Measurements from ENCODE around the gene RNF112.

The RNF112 gene

DNA sequence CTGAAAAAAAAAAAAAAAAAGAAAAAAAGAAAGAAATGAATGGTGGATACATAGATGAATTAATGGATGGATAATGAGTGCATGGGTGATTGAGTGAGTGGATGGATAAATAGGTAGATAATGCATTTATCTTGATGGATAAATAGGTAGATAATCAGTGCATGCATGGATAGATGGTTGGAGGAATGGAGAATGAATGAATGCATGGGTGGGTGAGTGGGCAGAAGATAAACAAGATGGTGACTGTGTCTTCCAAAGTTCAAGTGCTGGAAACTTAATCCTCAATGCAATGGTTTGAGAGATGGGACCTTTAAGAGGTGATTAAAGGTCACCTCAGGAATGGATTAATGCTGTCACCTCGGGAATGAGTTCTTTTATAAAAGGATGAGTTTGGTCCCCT is 6.8 kb upstream of the RNF112 start:
- TF ChIP-seq CTCF (IDR thresholded peaks at IDR 0.05; ENCODE audit: low read depth, low read length, missing control alignments), result no peak
- H3K27ac ChIP-seq, result no peak overlapping the region
- in situ Hi-C loops (cut with HindIII; ENCODE audit: low pct_ligation_motif_present, low sequenced_read_pairs), result no loop called here

DNA sequence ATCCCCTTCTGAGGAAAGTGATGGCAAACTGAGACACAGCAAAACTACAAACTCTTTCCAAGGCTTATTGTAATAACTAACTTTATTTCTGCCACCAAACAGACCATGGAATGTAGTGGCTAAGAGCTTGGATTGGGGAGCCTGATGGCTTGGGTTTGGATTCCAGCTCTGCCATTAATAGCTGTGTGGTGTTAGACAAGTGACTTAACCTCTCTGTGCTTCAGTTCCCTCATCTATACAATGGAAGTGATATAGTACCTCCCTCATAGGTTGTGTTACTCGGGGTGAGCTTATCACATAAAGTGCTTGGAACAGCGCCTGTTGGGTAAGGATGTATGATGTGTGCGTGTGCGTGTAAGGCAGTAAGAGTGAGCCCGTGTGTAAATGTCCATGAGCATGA is 5.9 kb upstream of the RNF112 start:
- no peak overlapping the region for H3K27ac ChIP-seq
- TF ChIP-seq CTCF (IDR thresholded peaks at IDR 0.05; ENCODE audit: low read depth, low read length, missing control alignments), result no peak
- DNase-seq, result no peak
- in situ Hi-C loops (cut with HindIII; ENCODE audit: low pct_ligation_motif_present, low sequenced_read_pairs), result no loop called here
- no peaks in the 10 kb centered on the region for H3K27me3 ChIP-seq (replicated peaks)
- no peak overlapping the region for H3K4me3 ChIP-seq (ENCODE audit: low read depth, low read length)
- H3K36me3 ChIP-seq (replicated peaks), result no peaks in the 10 kb centered on the region

More for the DNA sequence above, 6.8 kb upstream of the RNF112 start:
- DNase-seq, result no peak
- Histone ChIP-seq H3K36me3 (replicated peaks) (no peaks in the 10 kb centered on the region), H3K4me3 (ENCODE audit: low read depth, low read length) (no peak overlapping the region), H3K27me3 (replicated peaks) (no peaks in the 10 kb centered on the region)

- no peaks in the 10 kb centered on the region for H3K36me3 ChIP-seq (replicated peaks)
- no peak overlapping the region for H3K27ac ChIP-seq
- in situ Hi-C loops (cut with HindIII; ENCODE audit: low pct_ligation_motif_present, low sequenced_read_pairs), result no loop called here
- TF ChIP-seq CTCF (IDR thresholded peaks at IDR 0.05; ENCODE audit: low read depth, low read length, missing control alignments), result no peak
- H3K27me3 ChIP-seq (replicated peaks), result peaks cover 2% of the 10 kb centered on the region
- no peak for DNase-seq
- H3K4me3 ChIP-seq (ENCODE audit: low read depth, low read length), result no peak overlapping the region
Measured at GRCh38 chr17:19407601-19408345, 3.3 kb upstream of the RNF112 start.

GRCh38 chr17:19408346-19408710 is 2.7 kb upstream of the RNF112 start:
- TF ChIP-seq CTCF (IDR thresholded peaks at IDR 0.05; ENCODE audit: low read depth, low read length, missing control alignments), result no peak
- in situ Hi-C loops (cut with HindIII; ENCODE audit: low pct_ligation_motif_present, low sequenced_read_pairs), result no loop called here
- Histone ChIP-seq H3K27ac (no peak overlapping the region), H3K36me3 (replicated peaks) (no peaks in the 10 kb centered on the region), H3K4me3 (ENCODE audit: low read depth, low read length) (no peak overlapping the region), H3K27me3 (replicated peaks) (peaks cover 2% of the 10 kb centered on the region)
- DNase-seq, result no peak

DNA sequence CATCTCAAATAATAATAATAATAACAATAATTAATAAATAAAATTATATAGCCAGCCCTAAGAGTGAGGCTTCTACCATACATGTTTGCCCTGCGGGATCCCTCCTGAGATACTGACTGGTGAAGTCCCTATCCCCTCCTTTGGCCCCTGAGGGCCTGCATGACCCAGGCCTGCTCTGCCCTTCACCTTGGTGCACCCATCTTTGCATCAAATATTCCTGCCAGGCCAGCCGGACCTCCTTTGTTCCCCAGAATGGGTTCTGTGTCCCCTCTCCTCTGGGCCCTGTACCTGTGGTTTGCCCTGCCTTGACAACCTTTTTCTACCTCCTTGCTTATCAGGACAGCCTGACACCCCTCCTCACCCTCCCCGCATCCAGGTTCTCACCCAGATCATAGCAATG is 2.0 kb upstream of the RNF112 start:
- no peak for TF ChIP-seq CTCF (IDR thresholded peaks at IDR 0.05; ENCODE audit: low read depth, low read length, missing control alignments)
- peaks cover 2% of the 10 kb centered on the region for H3K27me3 ChIP-seq (replicated peaks)
- in situ Hi-C loops (cut with HindIII; ENCODE audit: low pct_ligation_motif_present, low sequenced_read_pairs), result no loop called here
- no peak overlapping the region for H3K4me3 ChIP-seq (ENCODE audit: low read depth, low read length)
- no peak for DNase-seq
- no peaks in the 10 kb centered on the region for H3K36me3 ChIP-seq (replicated peaks)
- H3K27ac ChIP-seq, result no peak overlapping the region

- in situ Hi-C loops (cut with HindIII; ENCODE audit: low pct_ligation_motif_present, low sequenced_read_pairs), result no loop called here
- peaks cover 2% of the 10 kb centered on the region for H3K27me3 ChIP-seq (replicated peaks)
- no peak for TF ChIP-seq CTCF (IDR thresholded peaks at IDR 0.05; ENCODE audit: low read depth, low read length, missing control alignments)
Measured at GRCh38 chr17:19409509-19409908, 1.5 kb upstream of the RNF112 start.

More at GRCh38 chr17:19409509-19409908, 1.5 kb upstream of the RNF112 start:
- Histone ChIP-seq H3K36me3 (replicated peaks) (no peaks in the 10 kb centered on the region), H3K27ac (no peak overlapping the region), H3K4me3 (ENCODE audit: low read depth, low read length) (no peak overlapping the region)
- DNase-seq, result peak; percentile 60

All from brain microvascular endothelial cell (primary cell).